Measurements from ENCODE around the gene PAK1IP1.
"Not testable (repeated sequence)": the region's sequence is repeated elsewhere in the genome, so short reads cannot be mapped to it uniquely, and the experiment has no call there.

PAK1IP1 gene

DNA sequence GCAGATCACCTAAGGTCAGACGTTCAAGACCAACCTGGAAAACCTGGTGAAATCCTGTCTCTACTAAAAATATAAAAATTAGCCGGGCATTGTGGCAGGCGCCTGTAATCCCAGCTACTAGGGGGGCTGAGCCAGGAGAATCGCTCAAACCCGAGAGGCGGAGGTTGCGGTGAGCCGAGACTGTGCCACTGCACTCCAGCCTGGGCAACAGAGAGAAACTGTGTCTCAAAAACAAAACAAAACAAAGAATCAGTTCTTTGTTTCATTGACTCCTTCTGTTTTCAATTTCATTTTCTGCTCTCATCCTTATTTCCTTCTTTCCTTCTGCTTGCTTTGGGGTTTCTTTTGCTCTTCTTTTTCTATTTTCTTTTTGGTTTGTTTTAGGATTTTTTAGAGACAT, 19.2 kb downstream of the PAK1IP1 start:
- Histone ChIP-seq H3K4me3 (replicated peaks; ENCODE audit: low read depth, low read length) (no peak overlapping the region), H3K36me3 (ENCODE audit: control insufficient read depth, insufficient read depth, low read length) (peaks cover 1% of the 10 kb centered on the region; the same call in 1 of the 2 replicates), H3K27me3 (replicated peaks; ENCODE audit: control insufficient read depth, insufficient read depth, low read length) (no peaks in the 10 kb centered on the region)
- no peak for DNase-seq (ENCODE audit: extremely low read depth, insufficient read length)
- no peak for TF ChIP-seq CTCF (IDR thresholded peaks at IDR 0.05; ENCODE audit: insufficient read depth, low read length, poor library complexity, severe bottlenecking)

DNA sequence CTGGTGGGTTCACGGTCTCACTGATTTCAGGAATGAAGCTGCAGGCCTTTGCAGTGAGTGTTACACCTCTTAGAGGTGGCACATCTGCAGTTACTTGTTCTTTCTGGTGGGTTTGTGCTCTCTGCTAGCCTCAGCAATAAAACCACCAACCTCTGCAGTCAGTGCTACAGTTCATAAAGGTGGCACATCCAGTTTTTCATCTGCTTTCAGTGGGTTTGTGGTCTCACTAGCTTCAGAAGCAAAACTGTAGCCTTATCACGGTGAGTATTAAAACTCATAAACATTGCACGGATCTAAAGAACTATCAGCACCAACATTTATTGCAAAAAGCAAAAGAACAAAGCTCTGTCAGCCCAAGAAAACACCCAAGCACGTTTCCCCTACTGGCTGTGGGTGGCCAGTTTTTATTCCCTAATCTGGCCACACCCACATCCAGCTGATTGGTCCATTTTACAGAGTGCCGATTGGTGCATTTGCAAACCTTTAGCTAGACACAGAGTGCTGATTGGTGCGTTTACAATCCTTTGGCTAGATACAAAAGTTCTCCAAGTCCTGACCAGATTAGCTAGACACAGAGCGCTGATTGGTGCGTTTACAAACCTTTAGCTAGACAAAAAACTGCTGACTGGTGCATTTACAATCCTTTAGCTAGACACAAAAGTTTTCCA, 24.7 kb downstream of the PAK1IP1 start:
- DNase-seq (ENCODE audit: extremely low read depth, insufficient read length) = no peak
- no peaks in the 10 kb centered on the region for H3K27me3 ChIP-seq (replicated peaks; ENCODE audit: control insufficient read depth, insufficient read depth, low read length)
- TF ChIP-seq CTCF (IDR thresholded peaks at IDR 0.05; ENCODE audit: insufficient read depth, low read length, poor library complexity, severe bottlenecking) = no peak
- no peaks in the 10 kb centered on the region for H3K36me3 ChIP-seq (ENCODE audit: control insufficient read depth, insufficient read depth, low read length)
- peak overlapping the region; percentile 74 for H3K4me3 ChIP-seq (replicated peaks; ENCODE audit: low read depth, low read length)

DNA sequence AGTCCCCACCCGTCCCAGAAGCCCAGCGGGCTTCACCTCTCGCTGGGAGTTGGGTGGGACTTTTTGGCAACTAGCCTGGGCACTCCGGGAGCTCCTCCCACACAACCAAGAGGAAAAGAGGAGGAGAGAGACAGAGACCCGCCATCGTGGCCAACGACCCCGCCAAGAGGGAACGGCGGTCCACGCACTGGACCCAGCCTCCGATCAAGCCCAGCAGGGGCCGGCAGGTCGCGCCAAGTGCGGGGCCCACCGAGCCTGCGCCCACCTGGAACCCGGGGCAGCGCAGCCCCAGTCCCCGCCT, 25.1 kb downstream of the PAK1IP1 start:
- H3K4me3 ChIP-seq (replicated peaks; ENCODE audit: low read depth, low read length) = peak overlapping the region; percentile 74
- DNase-seq (ENCODE audit: extremely low read depth, insufficient read length) = no peak
- TF ChIP-seq CTCF (IDR thresholded peaks at IDR 0.05; ENCODE audit: insufficient read depth, low read length, poor library complexity, severe bottlenecking) = no peak

DNA sequence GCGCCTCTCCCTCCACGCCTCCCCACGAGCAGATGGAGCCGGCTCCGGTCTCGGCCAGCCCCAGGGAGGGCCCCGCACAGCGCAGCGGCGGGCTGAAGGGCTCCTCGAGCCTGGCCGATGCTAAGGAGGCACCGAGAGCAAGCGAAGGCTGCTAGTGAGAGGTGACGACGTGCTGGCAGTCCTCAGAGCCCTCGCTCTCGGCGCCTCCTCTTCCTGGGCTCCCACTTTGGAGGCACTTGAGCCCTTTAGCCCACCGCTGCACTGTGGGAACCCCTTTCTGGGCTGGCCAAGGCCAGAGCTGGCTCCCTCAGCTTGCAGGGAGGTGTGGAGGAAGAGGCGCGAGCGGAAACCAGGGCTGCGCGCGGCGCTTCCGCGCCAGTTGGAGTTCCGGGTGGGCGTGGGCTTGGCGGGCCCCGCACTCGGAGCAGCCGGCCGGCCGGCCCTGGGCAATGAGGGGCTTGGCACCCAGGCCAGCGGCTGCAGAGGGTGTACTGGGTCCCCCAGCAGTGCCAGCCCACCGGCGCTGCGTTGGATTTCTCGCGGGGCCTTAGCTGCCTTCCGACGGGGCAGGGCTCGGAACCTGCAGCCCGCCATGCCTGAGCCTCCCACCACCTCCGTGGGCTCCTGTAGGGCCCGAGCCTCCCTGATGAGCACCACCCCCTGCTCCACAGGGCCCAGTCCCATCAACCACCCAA, 25.6 kb downstream of the PAK1IP1 start:
- TF ChIP-seq CTCF (IDR thresholded peaks at IDR 0.05; ENCODE audit: insufficient read depth, low read length, poor library complexity, severe bottlenecking) = no peak
- Histone ChIP-seq H3K36me3 (ENCODE audit: control insufficient read depth, insufficient read depth, low read length) (no peaks in the 10 kb centered on the region; the same call in 1 of the 2 replicates), H3K4me3 (replicated peaks; ENCODE audit: low read depth, low read length) (peak overlapping the region; percentile 74), H3K27me3 (replicated peaks; ENCODE audit: control insufficient read depth, insufficient read depth, low read length) (no peaks in the 10 kb centered on the region)
- DNase-seq (ENCODE audit: extremely low read depth, insufficient read length) = peak; percentile 78

More for the DNA sequence above, 25.1 kb downstream of the PAK1IP1 start:
- no peaks in the 10 kb centered on the region for H3K27me3 ChIP-seq (replicated peaks; ENCODE audit: control insufficient read depth, insufficient read depth, low read length)
- no peaks in the 10 kb centered on the region for H3K36me3 ChIP-seq (ENCODE audit: control insufficient read depth, insufficient read depth, low read length)

DNA sequence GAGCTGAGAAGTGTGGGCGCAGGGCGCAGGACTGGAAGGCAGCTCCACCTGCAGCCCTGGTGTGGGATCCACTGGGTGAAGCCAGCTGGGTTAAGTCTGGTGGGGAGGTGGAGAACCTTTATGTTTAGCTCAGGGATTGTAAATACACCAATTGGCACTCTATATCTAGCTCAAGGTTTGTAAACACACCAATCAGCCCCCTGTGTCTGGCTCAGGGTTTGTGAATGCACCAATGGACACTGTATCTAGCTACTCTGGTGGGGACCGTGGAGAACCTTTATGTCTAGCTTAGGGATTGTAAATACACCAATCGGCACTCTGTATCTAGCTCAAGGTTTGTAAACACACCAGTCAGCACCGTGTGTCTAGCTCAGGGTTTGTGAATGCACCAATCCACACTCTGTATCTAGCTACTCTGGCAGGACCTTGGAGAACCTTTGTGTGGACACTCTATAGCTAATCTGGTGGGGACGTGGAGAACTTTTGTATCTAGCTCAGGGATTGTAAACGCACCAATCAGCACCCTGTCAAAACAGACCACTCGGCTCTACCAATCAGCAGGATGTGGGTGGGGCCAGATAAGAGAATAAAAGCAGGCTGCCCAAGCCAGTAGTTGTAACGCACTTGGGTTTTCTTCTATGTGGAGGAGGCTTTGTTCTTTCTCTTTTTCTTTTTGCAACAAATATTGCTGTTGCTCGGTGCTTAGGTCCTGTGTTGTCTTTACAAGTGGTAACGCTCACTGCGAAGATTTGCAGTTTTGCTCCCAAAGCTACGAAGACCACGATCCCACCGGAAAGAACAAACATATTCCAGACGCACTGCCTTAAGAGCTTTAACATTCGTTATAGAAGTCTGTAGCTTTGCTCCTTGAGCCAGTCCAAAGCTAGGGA, 26.4 kb downstream of the PAK1IP1 start:
- not testable (repeated sequence) for H3K36me3 ChIP-seq (ENCODE audit: control insufficient read depth, insufficient read depth, low read length); H3K27me3 ChIP-seq (replicated peaks; ENCODE audit: control insufficient read depth, insufficient read depth, low read length); DNase-seq (ENCODE audit: extremely low read depth, insufficient read length)
- H3K4me3 ChIP-seq (replicated peaks; ENCODE audit: low read depth, low read length) = peak overlapping the region; percentile 74
- peak; percentile 7 for TF ChIP-seq CTCF (IDR thresholded peaks at IDR 0.05; ENCODE audit: insufficient read depth, low read length, poor library complexity, severe bottlenecking)

Measured in GM06990 (cell line).